Measurements from ENCODE around the gene BMPR1A. TPM values are rescaled to one million over a fixed set of nuclear protein-coding genes. Genes with fewer than 3 reads are reported as not detected.
"Not testable (repeated sequence)": the region's sequence is repeated elsewhere in the genome, so short reads cannot be mapped to it uniquely, and the experiment has no call there.

Gene BMPR1A
- total RNA-seq, 2 donors from 2014 or later, result 53.9 to 58.1 TPM

DNA sequence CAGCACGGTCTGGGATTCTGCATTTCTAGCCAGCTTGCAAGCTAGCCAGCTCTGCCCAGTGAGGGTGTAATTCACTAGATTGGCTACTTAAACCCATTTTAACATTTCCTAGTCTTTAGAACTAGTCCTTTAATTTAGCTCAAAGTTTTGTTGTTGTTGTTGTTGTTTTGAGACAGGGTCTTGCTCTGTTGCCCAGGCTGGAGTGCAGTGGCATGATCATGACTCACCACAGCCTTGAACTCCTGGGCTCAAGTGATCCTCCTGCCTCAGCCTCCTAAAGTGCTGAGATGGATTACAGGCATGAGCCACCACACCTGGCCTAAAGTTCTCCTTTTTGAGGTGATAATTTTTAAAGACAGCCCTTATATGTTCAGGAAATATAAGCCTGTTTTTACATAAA, 94.1 kb downstream of the BMPR1A start:
- Histone ChIP-seq H3K4me3 (no peak overlapping the region), H3K9me3 (no peaks in the 10 kb centered on the region), H3K36me3 (no peaks in the 10 kb centered on the region), H3K27me3 (replicated peaks; ENCODE audit: insufficient read depth) (no peaks in the 10 kb centered on the region), H3K27ac (no peak overlapping the region), H3K4me1 (replicated peaks) (peaks cover 3% of the 10 kb centered on the region)
- intact Hi-C loops (cut with DNase I), result no loop called here
- DNase-seq (ENCODE audit: low spot score), result no peak
- WGBS, result 100% methylated on average over 1 of the region's 1 CpG
- TF ChIP-seq POLR2AphosphoS5 (IDR thresholded peaks at IDR 0.05), result no peak
- no peak for TF ChIP-seq POLR2A (IDR thresholded peaks at IDR 0.05)
- TF ChIP-seq, protein P1, sequence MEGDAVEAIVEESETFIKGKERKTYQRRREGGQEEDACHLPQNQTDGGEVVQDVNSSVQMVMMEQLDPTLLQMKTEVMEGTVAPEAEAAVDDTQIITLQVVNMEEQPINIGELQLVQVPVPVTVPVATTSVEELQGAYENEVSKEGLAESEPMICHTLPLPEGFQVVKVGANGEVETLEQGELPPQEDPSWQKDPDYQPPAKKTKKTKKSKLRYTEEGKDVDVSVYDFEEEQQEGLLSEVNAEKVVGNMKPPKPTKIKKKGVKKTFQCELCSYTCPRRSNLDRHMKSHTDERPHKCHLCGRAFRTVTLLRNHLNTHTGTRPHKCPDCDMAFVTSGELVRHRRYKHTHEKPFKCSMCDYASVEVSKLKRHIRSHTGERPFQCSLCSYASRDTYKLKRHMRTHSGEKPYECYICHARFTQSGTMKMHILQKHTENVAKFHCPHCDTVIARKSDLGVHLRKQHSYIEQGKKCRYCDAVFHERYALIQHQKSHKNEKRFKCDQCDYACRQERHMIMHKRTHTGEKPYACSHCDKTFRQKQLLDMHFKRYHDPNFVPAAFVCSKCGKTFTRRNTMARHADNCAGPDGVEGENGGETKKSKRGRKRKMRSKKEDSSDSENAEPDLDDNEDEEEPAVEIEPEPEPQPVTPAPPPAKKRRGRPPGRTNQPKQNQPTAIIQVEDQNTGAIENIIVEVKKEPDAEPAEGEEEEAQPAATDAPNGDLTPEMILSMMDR (IDR thresholded peaks at IDR 0.05), result no peak

DNA sequence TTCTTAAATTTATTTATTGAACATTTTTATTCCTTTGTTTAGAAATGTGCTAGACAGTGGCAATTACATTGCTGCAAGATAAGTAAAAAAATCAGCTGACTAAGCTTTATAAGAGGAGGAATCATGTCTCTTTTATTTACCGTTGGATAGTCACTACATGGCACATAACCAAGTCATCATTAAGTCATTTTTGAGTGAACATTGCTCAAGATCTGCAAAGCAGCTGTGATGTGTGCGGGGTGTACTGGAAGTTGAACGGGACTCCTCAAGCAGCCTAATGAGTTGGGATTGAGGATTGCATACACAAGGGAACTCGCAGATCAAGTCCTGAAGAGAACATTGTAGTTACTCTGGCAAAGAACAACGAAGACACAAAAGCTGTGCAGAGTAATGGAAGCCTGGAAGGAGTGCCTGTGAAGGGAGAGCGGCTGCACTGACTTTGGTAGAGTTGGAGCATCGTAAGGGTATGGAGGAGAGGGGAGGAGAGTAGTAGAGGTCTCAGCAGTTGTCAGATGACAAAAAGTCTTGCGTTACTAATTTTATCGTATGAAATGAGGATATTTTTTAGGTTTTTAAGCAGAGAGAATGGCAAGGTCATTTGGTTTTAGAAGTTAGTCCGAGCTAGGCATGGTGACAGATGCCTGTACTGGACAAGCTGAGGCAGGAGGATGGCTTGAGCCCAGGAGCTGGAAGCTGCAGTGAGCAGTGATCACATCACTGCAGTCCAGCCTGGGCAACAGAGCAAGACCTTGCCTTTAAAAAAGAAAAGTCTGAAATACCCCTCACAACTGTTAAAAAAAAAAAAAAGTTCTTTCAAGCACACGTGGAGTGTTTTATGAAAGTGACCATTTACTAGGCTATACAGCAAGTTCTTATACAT, 95.1 kb downstream of the BMPR1A start:
- 75% methylated on average over 11 of the region's 11 CpGs for WGBS
- DNase-seq (ENCODE audit: low spot score), result no peak

DNA sequence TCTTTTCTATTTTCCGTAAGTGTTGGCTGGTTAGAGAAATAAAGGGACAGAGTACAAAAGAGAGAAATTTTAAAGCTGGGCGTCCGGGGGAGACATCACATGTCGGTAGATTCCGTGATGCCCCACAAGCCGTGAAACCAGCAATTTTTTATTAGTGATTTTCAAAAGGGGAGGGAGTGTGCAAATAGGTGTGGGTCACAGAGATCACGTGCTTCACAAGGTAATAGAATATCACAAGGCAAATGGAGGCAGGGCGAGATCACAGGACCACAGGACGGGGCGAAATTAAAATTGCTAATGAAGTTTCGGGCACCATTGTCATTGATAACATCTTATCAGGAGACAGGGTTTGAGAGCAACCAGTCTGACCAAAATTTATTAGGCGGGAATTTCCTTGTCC, 97.2 kb downstream of the BMPR1A start:
- H3K4me3 ChIP-seq; DNase-seq (ENCODE audit: low spot score); H3K36me3 ChIP-seq; H3K9me3 ChIP-seq; intact Hi-C loops (cut with DNase I); H3K27ac ChIP-seq; H3K4me1 ChIP-seq (replicated peaks); H3K27me3 ChIP-seq (replicated peaks; ENCODE audit: insufficient read depth): not testable (repeated sequence)
- 96% methylated on average over 12 of the region's 12 CpGs for WGBS

More for the DNA sequence above, 95.1 kb downstream of the BMPR1A start:
- Histone ChIP-seq H3K4me1 (replicated peaks) (peaks cover 3% of the 10 kb centered on the region), H3K27me3 (replicated peaks; ENCODE audit: insufficient read depth) (no peaks in the 10 kb centered on the region), H3K36me3 (no peaks in the 10 kb centered on the region), H3K27ac (no peak overlapping the region), H3K9me3 (no peaks in the 10 kb centered on the region), H3K4me3 (no peak overlapping the region)
- intact Hi-C loops (cut with DNase I), result no loop called here
- no peak for TF ChIP-seq POLR2A (IDR thresholded peaks at IDR 0.05)
- TF ChIP-seq, protein P1 (IDR thresholded peaks at IDR 0.05), result no peak
- peak; percentile 41 for TF ChIP-seq POLR2AphosphoS5 (IDR thresholded peaks at IDR 0.05)

DNA sequence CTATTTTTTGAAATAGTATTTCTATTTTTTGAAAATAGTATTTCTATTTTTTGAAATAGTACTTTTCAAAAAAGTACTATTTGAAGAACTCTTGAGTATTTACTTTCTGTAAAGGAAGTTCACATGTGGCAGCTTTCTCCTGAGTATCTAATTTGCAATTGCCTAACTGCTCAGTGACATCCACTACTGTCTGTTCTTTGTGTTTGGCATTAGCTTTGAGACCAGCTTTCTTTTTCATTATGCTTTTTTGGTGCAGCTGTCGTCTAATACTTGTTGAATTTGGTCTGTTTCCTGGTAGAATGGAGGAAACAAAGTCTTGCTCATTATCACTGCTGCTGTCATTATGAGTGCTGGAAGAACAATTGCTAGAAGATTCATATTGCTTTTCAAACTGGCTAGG, 99.1 kb downstream of the BMPR1A start:
- H3K9me3 ChIP-seq, result no peaks in the 10 kb centered on the region
- H3K27ac ChIP-seq, result no peak overlapping the region
- H3K27me3 ChIP-seq (replicated peaks; ENCODE audit: insufficient read depth), result no peaks in the 10 kb centered on the region
- no peak overlapping the region for H3K4me3 ChIP-seq
- intact Hi-C loops (cut with DNase I), result no loop called here
- no peak for TF ChIP-seq POLR2AphosphoS5 (IDR thresholded peaks at IDR 0.05)
- TF ChIP-seq, protein P1 (IDR thresholded peaks at IDR 0.05), result no peak
- TF ChIP-seq POLR2A (IDR thresholded peaks at IDR 0.05), result no peak
- DNase-seq (ENCODE audit: low spot score), result no peak
- peaks cover 3% of the 10 kb centered on the region for H3K4me1 ChIP-seq (replicated peaks)
- 59% methylated on average over 1 of the region's 1 CpG for WGBS
- no peaks in the 10 kb centered on the region for H3K36me3 ChIP-seq

DNA sequence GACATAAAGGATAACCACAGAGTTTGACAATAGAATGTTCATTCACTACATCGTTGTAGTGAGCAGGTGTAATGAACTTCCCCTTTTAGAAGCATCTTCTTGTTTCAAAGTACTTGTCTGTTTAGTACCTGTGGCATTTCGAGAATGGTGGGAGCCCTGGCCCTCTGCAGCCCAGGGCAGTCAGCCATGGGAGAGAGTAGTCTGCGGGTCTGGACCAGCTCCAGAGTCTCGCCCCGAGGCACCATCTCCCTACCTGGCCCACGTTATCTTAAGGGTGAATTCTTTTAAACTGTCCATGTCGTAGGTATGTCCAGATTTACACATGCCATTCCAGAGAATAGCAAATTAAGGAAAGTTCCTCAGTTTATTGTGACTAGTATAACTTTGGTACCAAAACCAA, 99.7 kb downstream of the BMPR1A start:
- DNase-seq (ENCODE audit: low spot score), result no peak

More for the DNA sequence above, 99.7 kb downstream of the BMPR1A start:
- WGBS, result 72% methylated on average over 7 of the region's 7 CpGs
- Histone ChIP-seq H3K4me1 (replicated peaks) (peaks cover 2% of the 10 kb centered on the region), H3K27me3 (replicated peaks; ENCODE audit: insufficient read depth) (no peaks in the 10 kb centered on the region), H3K36me3 (no peaks in the 10 kb centered on the region), H3K9me3 (no peaks in the 10 kb centered on the region), H3K4me3 (no peak overlapping the region), H3K27ac (no peak overlapping the region)
- intact Hi-C loops (cut with DNase I), result no loop called here
- TF ChIP-seq, protein P1 (IDR thresholded peaks at IDR 0.05), result no peak
- no peak for TF ChIP-seq POLR2AphosphoS5 (IDR thresholded peaks at IDR 0.05)
- no peak for TF ChIP-seq POLR2A (IDR thresholded peaks at IDR 0.05)
